GM18520 (cell line): ENCODE results near the gene FOXF2.

Experiments used
- ATAC-seq: cut with Tn5 transposase; IDR thresholded peaks from one replicate; pipeline ENCODE4 v1.9.1; 2021; ENCODE audit not compliant: unreplicated experiment

FOXF2 gene

GRCh38 chr6:1390133-1390945, 963 bp downstream of the FOXF2 start:
- ATAC-seq = no peak

- ATAC-seq = no peak
Observed at GRCh38 chr6:1390946-1391799, 1.8 kb downstream of the FOXF2 start.

- ATAC-seq = no peak
Observed at GRCh38 chr6:1391800-1392309, 2.5 kb downstream of the FOXF2 start.

- no peak for ATAC-seq
Observed at GRCh38 chr6:1392813-1393640, 3.7 kb downstream of the FOXF2 start.

- no peak for ATAC-seq
Observed at GRCh38 chr6:1393641-1394283, 4.4 kb downstream of the FOXF2 start.

GRCh38 chr6:1394514-1395463, 5.4 kb downstream of the FOXF2 start:
- ATAC-seq = no peak

GRCh38 chr6:1395506-1395905, 6.1 kb downstream of the FOXF2 start:
- ATAC-seq = no peak

GRCh38 chr6:1395941-1396908, 6.8 kb downstream of the FOXF2 start:
- no peak for ATAC-seq

- ATAC-seq = no peak
Observed at GRCh38 chr6:1396952-1397868, 7.8 kb downstream of the FOXF2 start.

- no peak for ATAC-seq
Observed at GRCh38 chr6:1399085-1399780, 9.9 kb downstream of the FOXF2 start.

- no peak for ATAC-seq
Observed at GRCh38 chr6:1400126-1400850, 10.9 kb downstream of the FOXF2 start.

- ATAC-seq = no peak
Observed at GRCh38 chr6:1402369-1402768, 13.0 kb downstream of the FOXF2 start.

GRCh38 chr6:1402868-1403267, 13.5 kb downstream of the FOXF2 start:
- no peak for ATAC-seq

- ATAC-seq = no peak
Observed at GRCh38 chr6:1403851-1404712, 14.7 kb downstream of the FOXF2 start.

- no peak for ATAC-seq
Observed at GRCh38 chr6:1404713-1405098, 15.3 kb downstream of the FOXF2 start.
